ENCODE results near the gene TRPV5.
A peak's percentile ranks its signal among the peaks of the same experiment; 100 is the strongest.

The TRPV5 gene

DNA sequence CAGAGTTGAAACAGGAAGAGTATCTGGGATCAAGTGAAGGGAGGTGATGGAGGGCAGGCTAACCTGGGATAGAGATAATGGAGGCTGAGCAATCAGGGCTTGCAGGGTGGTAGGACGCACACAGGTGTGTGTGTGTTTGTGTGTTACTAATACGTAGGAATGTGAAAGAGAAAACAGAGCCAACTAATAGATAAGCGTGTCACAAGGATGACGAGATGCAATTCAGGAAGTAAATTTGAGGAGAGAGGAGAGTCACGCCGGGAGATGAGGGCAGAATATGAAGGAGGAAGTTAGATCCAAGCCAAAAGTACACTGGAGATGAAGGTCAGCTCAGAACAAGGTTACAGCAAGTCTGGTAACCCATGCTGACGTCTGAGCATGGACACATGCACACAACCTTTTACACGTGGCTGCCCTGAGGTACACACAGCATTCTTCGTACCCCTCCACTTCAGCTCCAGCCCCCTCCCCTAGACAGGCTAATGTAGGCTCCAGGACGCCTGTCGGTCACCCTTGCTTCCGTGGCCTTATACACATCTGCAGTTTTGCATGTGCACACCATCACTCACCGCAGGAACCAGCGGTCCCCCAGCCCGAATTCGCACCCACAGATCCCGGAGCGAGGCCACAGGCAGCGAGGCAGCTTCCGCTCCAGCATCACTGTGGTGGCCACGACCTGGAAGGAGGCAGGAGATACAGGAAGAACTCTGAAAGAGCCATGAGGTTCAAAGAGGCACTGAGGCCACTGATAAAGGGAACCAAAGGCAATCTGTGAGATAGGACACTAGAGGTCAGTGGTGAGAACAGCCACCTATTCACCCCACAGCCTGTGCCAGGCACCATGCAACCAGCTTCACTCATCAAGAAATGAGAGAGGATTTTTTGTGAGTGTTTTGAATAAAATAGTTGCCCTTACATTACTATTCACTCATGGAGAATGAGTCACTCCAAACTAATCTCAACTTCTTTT is 24.3 kb downstream of the TRPV5 start:
- DNase-seq (ENCODE audit: low spot score) = peak; percentile 36

DNA sequence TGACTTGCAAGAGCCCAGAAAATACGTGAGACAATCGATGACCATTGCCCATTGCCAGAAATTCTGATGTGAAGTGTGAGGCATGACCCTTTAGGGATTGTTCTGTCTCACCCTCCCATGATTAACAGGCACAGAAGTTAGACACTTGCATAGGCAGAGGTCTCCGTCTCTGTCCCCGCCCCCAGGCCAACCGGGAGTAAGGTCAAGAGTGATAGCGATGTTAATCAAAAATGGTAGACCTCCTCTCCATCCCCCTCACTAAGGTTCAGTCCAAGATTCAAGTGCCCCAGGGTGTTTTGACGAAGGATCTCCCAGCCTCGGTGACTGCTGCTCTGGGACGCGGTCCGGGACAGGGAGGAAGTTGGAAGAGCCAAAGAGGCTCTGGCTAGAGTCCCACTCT is 25.3 kb downstream of the TRPV5 start:
- no peak for DNase-seq (ENCODE audit: low spot score)

GRCh38 chr7:142906643-142907042 is 26.9 kb downstream of the TRPV5 start:
- DNase-seq (ENCODE audit: low spot score) = no peak

- no peak for DNase-seq (ENCODE audit: low spot score)
Observed at GRCh38 chr7:142905759-142906158, 27.8 kb downstream of the TRPV5 start.

DNA sequence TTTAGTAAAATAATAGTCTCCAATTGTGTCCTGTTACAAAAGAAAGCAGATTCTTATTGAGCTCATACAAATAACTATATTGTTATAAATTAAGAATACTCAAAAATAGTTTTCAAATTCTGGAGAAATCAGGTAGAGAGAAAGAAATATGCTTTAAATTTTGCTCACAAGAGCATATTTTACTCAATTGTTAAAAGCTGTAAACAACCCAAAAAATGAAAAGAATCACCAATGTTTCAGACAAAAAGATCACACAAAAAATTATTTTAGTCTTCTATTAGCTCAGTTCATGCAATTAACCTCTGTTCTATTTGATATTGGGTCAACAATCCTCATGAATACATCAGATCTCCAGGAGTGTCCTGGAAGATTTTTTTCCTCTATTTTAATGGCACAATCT is 29.4 kb downstream of the TRPV5 start:
- DNase-seq (ENCODE audit: low spot score) = no peak

DNA sequence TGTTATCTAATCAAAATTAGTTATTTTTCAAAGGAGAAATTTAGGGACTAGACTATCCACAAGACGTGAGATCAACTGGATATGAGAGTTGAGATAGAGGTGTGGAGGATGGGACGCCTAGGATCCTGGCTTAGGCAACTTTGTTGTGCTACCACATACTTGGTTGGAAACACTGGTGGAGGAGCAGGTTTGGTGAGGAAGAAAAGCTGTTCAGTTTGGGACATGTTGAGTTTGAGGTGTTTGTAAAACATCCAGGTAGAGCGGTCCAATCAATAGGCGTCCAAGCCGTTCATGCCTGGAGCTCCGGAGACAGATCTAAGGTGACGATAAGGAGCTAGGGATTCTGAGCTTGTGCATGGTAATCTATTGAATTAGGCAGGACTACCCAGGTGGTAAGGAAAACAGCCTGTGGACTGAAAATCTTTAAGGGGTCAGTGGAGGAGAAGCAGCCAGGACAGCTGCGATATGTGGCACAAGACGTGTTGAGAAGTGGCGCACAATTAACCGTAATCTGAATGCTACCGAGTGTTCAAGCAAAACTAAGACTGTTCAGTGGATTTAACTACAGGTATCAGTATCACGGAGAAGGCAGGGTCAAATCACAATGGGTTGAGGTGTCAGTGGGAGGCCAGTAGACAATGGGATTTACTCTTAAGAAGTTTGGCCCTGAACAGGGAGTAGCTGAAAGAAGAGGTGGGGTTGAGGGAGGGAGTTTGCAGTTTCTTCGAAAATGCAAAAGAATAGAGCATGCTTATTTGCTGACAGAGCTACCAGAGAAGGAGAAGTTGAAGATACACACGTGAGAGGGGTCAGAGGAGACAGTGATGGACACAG is 31.9 kb downstream of the TRPV5 start:
- DNase-seq (ENCODE audit: low spot score) = no peak

- DNase-seq (ENCODE audit: low spot score) = no peak
Observed at GRCh38 chr7:142899661-142900060, 33.9 kb downstream of the TRPV5 start.

DNA sequence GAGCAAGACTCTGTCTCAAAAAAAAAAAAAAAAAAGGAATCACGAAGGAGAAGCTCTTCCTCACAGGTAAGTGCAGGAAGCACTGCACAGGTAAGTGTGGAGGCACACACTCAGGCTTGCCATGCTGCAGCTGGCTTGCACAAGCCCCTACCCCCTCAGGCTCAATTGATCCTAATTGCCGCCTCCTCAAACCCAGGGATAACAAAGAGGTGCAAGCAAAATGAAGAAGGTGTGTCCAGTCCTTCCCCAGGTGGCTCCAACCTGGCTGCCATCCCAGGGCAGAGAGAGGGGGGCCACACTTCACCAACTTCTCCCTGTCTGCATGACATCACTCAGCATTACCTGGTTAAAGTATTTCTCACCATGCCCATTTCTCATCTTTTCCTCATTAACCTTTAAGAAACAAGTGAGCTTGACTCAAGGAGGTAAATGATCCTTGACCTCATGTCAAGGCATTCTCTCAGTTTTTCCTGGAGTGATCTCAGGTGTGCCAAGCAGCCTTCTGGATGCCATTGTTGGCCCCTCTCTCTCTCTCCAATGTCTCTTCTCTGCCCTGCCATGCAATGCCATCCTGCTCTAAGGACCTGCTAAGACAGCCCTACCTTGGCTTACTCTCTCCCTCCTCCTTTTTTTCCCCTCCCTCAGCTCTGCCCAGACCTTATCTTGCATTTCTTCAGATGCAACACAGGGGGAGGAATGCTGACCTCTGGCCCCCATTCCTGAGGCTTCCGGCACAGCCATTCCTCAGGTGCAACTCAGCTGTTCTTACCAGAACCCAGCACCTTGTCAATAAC is 35.0 kb downstream of the TRPV5 start:
- no peak for DNase-seq (ENCODE audit: low spot score)

GRCh38 chr7:142897691-142898090 is 35.9 kb downstream of the TRPV5 start:
- no peak for DNase-seq (ENCODE audit: low spot score)

GRCh38 chr7:142896741-142897379 is 36.7 kb downstream of the TRPV5 start:
- DNase-seq (ENCODE audit: low spot score) = no peak

DNA sequence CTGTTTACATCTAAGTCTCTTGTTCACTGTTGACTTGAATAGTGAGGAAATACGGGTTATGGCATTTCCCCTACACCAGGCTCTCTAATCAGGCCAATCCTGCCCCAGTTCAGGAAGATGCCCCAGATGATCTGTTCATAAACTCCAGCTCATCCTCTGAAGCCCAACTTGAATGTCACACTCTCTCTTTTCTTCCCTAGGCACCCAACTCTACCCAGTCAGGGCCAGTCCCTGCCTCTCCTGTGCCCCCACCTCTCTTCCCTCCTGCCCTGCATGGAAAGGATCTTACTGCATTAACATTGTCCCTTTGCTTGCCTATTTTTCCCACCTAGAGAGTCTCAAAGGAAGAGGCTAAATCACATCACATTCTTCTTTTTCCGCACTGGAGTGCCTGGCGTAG is 37.4 kb downstream of the TRPV5 start:
- no peak for DNase-seq (ENCODE audit: low spot score)

DNA sequence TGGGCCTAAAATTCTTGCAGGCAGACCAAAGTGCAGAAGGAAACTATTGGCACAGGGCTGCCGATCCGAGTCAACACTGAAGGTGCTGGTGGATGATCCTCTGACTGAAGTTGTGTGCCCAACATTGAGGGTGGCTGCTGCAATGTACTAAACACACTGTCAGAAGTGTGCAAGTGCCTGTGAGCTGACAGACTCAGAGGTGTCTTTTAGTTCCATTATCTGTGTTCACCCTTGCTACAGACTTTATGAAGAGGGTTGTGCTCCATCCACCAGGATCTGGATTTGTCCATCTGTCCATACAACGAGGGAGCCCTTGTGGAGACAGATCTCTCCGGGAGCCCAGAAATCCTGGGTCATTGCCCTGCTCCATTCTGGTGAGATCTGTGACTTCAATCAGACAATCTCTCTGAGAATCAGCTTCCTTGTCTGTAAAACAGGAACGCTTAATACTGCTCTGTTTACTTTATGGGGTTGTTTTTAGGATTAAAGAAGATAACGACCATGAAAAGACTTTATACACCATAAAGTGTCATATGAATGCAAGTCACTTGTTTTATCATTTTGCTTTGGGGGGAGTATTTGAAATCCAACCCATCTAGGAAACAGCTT is 38.5 kb downstream of the TRPV5 start:
- DNase-seq (ENCODE audit: low spot score) = no peak

DNA sequence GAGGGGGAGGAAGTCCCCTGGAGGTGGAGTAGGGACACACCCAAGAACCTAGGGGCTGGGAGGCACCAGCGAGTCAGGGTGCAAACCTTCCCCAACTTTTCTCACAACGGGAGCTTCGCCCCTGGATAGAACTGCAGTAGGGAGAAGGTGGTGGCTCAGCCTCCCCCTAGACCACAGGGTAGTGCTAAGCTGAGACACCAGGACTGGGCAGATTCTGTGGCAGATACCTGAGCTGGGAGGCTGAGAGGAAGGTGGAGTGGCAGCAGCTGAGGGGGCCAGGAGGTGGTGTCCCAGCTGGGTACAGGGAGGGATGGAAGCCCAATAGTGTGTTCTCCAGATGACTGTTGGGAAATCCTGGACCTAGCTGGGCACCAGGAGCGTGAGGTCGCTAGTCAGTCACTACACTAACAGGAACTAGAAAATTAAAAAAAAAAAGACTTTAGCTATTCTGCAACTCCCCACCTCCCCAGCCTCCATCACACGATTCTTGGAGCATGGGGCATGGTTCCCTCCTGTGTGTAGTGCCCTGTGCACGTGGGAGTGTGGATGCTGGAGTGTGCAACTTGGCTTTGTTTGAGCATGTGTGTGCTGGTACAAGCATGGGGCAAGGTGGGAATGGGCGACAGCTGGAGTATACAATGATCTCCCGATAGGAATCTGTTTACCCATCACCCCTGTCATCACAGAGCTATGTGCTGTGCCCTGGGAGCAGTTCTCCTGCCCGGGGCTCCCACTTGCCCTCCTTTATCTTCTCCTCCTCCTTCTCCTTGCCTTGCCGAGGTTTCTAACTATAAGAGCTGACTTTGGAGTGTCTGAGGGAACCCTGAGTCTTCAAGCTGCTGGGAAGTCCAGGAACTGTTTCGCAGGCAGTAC is 39.2 kb downstream of the TRPV5 start:
- no peak for DNase-seq (ENCODE audit: low spot score)

DNA sequence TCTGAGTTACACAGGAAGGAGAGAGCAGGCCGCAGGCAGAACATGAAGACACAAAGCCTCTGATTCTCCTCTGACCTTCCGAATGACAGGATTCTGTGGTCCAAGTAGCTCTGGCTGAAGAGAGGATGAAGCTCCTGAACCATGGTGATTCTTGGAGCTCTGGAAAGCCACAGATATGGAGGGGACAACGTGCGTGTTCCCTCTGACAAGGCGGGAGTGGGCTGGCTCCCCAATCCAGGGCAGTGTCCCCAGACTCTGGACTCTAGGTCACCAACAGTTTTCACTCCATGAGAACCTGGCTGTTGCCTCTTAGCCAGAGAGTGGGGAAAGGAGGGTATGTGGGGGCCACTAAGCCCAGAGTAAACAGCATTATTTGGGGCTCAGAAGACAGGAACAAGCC is 40.6 kb downstream of the TRPV5 start:
- DNase-seq (ENCODE audit: low spot score) = no peak

GRCh38 chr7:142891490-142892082 is 42.0 kb downstream of the TRPV5 start:
- no peak for DNase-seq (ENCODE audit: low spot score)

- DNase-seq (ENCODE audit: low spot score) = no peak
Observed at GRCh38 chr7:142890874-142891485, 42.6 kb downstream of the TRPV5 start.

DNA sequence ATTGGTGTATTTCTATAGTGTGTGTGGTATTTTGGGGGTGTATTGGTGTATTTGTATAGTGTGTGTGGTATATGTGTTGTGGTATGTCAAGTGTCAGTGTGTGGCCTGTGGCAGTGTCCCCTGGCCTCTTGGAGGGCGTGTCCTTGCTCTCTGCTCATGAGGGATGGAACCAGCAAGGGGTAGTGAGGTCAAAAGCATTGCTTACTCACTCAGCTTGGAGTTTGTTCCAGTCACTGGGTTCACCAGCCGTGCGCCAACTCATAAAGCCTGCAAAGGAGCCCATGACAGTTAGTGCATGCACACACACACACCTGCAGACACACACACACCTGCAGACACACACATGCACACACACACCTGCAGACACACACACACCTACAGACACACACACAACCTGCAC is 43.7 kb downstream of the TRPV5 start:
- no peak for DNase-seq (ENCODE audit: low spot score)

GRCh38 chr7:142887282-142888015 is 46.1 kb downstream of the TRPV5 start:
- DNase-seq (ENCODE audit: low spot score) = no peak

DNA sequence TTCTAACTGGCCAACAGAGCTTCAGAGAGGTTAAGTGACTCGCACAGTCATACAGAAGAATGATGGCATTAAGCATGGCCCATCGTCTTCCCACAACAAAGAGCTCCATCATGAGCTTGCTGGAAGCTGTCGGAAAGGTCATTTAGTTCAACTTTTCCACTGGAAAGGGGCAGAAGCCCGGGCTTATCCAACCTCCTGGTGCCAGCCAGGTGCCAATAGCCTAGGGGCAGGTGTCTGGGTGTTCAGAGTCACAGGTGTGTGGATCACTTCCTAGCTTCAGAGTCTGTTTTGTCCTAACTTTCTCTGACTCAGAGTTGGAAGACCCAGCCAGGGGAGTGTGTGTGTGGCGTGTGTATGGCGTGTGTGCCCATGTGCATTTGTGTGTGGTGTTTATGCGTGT is 46.7 kb downstream of the TRPV5 start:
- no peak for DNase-seq (ENCODE audit: low spot score)

Data from AG20443 (cell line).